ENCODE measurements around the gene UBL4A. TPM values are rescaled to one million over a fixed set of nuclear protein-coding genes. Genes with fewer than 3 reads are reported as not detected.

UBL4A gene
- total and polyA plus RNA-seq, 9 of the 15 experiments (the other 6 are each of a cell fraction or from before 2014, with no cell fraction given), result 15.2 to 140 (median 100) TPM

- no peak for DNase-seq (ENCODE audit: extremely low read depth in 1 of 4, low spot score in 3 of 4)
Observed at GRCh38 chrX:154464806-154465365, 21.5 kb downstream of the UBL4A start.

More at GRCh38 chrX:154464806-154465365, 21.5 kb downstream of the UBL4A start:
- no TSS peak for BruUV-seq (replicated peaks)
- 98% methylated on average over 7 of the region's 28 CpGs for WGBS (ENCODE audit: insufficient coverage, low coverage, missing lambda C conversion rate)
- no peak for ATAC-seq
- Histone ChIP-seq H3K4me1 (replicated peaks in 1 of 2; ENCODE audit: control insufficient read depth in 2 of 2, insufficient read depth in 2 of 2, low read length in 2 of 2) (peaks cover 0 to 29% of the 10 kb centered on the region in 2 experiments; a peak in 2 of 5 replicates), H4K20me1 (replicated peaks; ENCODE audit: control insufficient read depth, insufficient read depth, low read length) (no peaks in the 10 kb centered on the region), H3K9ac (ENCODE audit: insufficient read depth in 1 of 2, low read depth in 2 of 2, low read length in 2 of 2) (no peak overlapping the region), H3K27ac (ENCODE audit: extremely low read depth, low read depth, low read length) (no peak overlapping the region), H3K4me3 (no peak overlapping the region), H3K36me3 (ENCODE audit: control insufficient read depth, insufficient read depth, low read length) (peaks cover 87% of the 10 kb centered on the region; the same call in 2 of the 3 replicates), H3K27me3 (ENCODE audit: control insufficient read depth in 2 of 2, insufficient read depth in 2 of 2, low read length in 2 of 2) (no peaks in the 10 kb centered on the region), H3K9me1 (ENCODE audit: control insufficient read depth, insufficient read depth, low read length) (no peaks in the 10 kb centered on the region), H3K4me2 (ENCODE audit: insufficient read depth, low read length) (no peak overlapping the region), H2AFZ (ENCODE audit: low read depth, low read length) (no peak overlapping the region), H3K9me3 (replicated peaks; ENCODE audit: control insufficient read depth, insufficient read depth, low read depth, low read length) (no peaks in the 10 kb centered on the region), H3K79me2 (ENCODE audit: control insufficient read depth, insufficient read depth, low read length) (peaks cover 13% of the 10 kb centered on the region; the same call in 2 of the 3 replicates)
- in situ Hi-C loops (cut with MboI) (no loop called here), intact Hi-C loops (cut with micrococcal nuclease) (no loop called here)
- CTCF ChIA-PET (ENCODE audit: low intra/inter-chr PET ratio), result no interaction called here
- POLR2A ChIA-PET, result interaction anchor here (1.2 to 2.0 kb wide), 3 partner anchors 9 to 12 kb away, joined by 3 to 6 read pairs (median 5); no protein-coding TSS in a partner anchor
- TF ChIP-seq SNIP1 (IDR thresholded peaks at IDR 0.05; ENCODE audit: low read depth) (no peak), ZFP1 (CRISPR knock-in tag; IDR thresholded peaks at IDR 0.05) (no peak), KDM2B (CRISPR knock-in tag; IDR thresholded peaks at IDR 0.05) (no peak), ZNF449 (CRISPR knock-in tag; IDR thresholded peaks at IDR 0.05) (no peak), HIVEP1 (CRISPR knock-in tag; IDR thresholded peaks at IDR 0.05) (no peak), ZNF395 (CRISPR knock-in tag; IDR thresholded peaks at IDR 0.05) (no peak), DMBX1 (CRISPR knock-in tag; IDR thresholded peaks at IDR 0.05; ENCODE audit: borderline replicate concordance) (no peak), ZNF830 (CRISPR knock-in tag; IDR thresholded peaks at IDR 0.05) (no peak), RFX5 (IDR thresholded peaks at IDR 0.05; ENCODE audit: low read depth, low read length) (no peak), NUFIP1 (IDR thresholded peaks at IDR 0.05; ENCODE audit: partially characterized antibody) (no peak), ARNT (IDR thresholded peaks at IDR 0.05) (no peak), ARID3A (IDR thresholded peaks at IDR 0.05; ENCODE audit: borderline replicate concordance, low read depth, low read length) (no peak), HMGN3 (IDR thresholded peaks at IDR 0.05; ENCODE audit: borderline replicate concordance, extremely low read depth, insufficient read length, low read depth, low read length) (no peak), ZNF511 (CRISPR knock-in tag; IDR thresholded peaks at IDR 0.05) (no peak), HOMEZ (CRISPR knock-in tag; IDR thresholded peaks at IDR 0.05) (no peak), ZNF589 (CRISPR knock-in tag; IDR thresholded peaks at IDR 0.05; ENCODE audit: low read depth) (no peak)
- FAIRE-seq, result no peak
